Muscle layer of duodenum (tissue), 2 donors: ENCODE data around the gene CACNB4.
"Not testable (repeated sequence)": the region's sequence is repeated elsewhere in the genome, so short reads cannot be mapped to it uniquely, and the experiment has no call there.

Source experiments
- H3K27ac ChIP-seq: one replicate; pipeline ENCODE4 v1.7.0; 2013; ENCODE audit warnings: mild to moderate bottlenecking, low read length
- H3K27me3 ChIP-seq: one replicate; pipeline ENCODE4 v1.7.0; 2013; ENCODE audit warnings: low read depth, mild to moderate bottlenecking, control low read depth, low read length
- H3K36me3 ChIP-seq, 2 donors: one replicate each; pipeline ENCODE4 v1.7.0; 2013; ENCODE audit warnings: low read length in 2 of 2, control low read depth in 1 of 2, mild to moderate bottlenecking in 1 of 2; ENCODE audit not compliant: insufficient read depth in 2 of 2, control insufficient read depth in 1 of 2
- H3K4me1 ChIP-seq, 2 donors: one replicate each; pipeline ENCODE4 v1.7.0; 2013; ENCODE audit warnings: low read length in 2 of 2, mild to moderate bottlenecking in 2 of 2, control low read depth in 1 of 2, moderate library complexity in 1 of 2; ENCODE audit not compliant: insufficient read depth in 2 of 2, control insufficient read depth in 1 of 2
- H3K4me3 ChIP-seq, 2 donors: one replicate each; pipeline ENCODE4 v1.7.0; 2013; ENCODE audit warnings: low read length in 2 of 2, low read depth in 1 of 2, mild to moderate bottlenecking in 1 of 2
- H3K9me3 ChIP-seq, 2 donors: one replicate each; pipeline ENCODE4 v1.7.0; 2013; ENCODE audit warnings: low read length in 2 of 2, control low read depth in 1 of 2, mild to moderate bottlenecking in 1 of 2; ENCODE audit not compliant: control insufficient read depth in 1 of 2
- donor health status: healthy.

Gene CACNB4

DNA sequence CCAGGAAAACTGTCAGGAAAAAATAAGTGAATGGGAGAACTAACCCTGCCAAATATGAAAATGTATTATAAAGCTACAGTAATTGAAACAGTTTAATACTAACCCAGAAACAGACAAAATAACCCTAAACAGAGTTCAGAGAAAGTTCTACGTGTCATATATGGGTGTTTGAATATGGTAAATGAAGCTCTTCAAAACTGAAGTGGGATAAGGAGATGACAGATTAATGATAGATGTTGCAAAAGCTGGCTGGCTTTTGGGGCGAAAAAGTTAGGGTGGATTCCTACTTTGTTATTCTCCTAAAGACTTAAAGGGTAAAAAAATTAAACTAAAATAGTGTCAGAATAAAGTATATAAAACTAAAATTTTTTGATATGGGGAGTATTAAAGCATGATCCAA lies 168.8 kb downstream of the CACNB4 start:
- Histone ChIP-seq H3K27ac (no peak overlapping the region), H3K4me1 (peaks cover 0 to 7% of the 10 kb centered on the region in 2 donors), H3K36me3 (no peaks in the 10 kb centered on the region), H3K4me3 (no peak overlapping the region), H3K27me3 (no peaks in the 10 kb centered on the region), H3K9me3 (no peaks in the 10 kb centered on the region)

DNA sequence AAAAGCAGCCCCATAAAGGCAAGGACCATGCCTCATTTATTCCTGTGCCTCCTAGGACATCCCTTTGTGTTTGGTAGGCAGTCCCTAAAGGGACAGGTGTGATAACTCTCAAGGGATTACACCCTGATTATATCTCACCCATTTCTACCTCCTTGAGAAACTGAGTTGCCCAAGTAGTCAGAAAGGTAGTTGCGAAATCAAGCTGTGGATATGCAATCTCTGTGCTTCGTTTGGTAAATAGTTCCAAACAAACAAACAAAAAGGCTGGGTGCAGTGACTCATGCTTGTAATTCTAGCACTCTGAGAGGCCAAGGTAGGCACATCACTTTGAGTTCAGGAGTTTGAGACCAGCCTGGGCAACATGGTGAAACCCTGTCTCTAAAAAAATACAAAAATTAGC lies 170.5 kb downstream of the CACNB4 start:
- Histone ChIP-seq H3K27ac (no peak overlapping the region), H3K9me3 (no peaks in the 10 kb centered on the region), H3K4me1 (peaks cover 0 to 11% of the 10 kb centered on the region in 2 donors), H3K27me3 (no peaks in the 10 kb centered on the region), H3K36me3 (no peaks in the 10 kb centered on the region), H3K4me3 (no peak overlapping the region)

DNA sequence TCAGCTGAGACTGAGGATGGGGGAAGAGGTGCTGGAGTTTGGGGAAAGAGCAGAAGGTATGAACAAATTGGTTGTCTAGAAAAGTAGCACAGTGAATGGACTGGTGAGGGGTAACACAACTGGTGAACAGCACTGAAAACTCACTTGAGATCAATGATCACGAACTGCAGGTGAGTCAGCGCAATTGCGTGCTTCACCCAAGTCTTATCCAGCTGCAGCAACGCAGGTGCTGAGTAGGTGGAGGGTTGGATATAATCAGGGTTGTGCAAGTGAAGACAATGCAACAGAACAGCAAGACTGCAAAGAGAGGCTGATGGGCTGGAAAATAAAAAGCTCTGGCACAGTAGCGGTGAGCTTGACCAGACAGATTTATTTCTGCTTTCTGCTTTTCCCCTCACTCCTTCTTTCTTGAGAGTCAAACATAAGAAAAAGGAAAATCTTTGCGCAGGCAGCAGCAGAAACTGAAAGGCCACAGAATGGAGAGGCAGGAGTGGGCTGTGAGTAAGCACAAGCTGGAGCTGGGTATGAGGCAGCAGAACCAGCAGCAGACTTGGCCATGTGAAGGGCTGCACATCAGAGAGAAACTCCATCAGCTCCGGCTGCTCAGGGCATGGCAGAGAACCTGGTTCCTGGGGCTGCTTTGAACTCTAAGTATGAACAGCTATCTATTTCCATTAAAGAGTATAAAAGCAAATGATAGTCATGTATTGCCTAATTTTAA lies 171.2 kb downstream of the CACNB4 start:
- Histone ChIP-seq H3K27ac (no peak overlapping the region), H3K4me3 (no peak overlapping the region), H3K36me3 (no peaks in the 10 kb centered on the region), H3K9me3 (no peaks in the 10 kb centered on the region), H3K27me3 (no peaks in the 10 kb centered on the region), H3K4me1 (peaks cover 0 to 15% of the 10 kb centered on the region in 2 donors)

DNA sequence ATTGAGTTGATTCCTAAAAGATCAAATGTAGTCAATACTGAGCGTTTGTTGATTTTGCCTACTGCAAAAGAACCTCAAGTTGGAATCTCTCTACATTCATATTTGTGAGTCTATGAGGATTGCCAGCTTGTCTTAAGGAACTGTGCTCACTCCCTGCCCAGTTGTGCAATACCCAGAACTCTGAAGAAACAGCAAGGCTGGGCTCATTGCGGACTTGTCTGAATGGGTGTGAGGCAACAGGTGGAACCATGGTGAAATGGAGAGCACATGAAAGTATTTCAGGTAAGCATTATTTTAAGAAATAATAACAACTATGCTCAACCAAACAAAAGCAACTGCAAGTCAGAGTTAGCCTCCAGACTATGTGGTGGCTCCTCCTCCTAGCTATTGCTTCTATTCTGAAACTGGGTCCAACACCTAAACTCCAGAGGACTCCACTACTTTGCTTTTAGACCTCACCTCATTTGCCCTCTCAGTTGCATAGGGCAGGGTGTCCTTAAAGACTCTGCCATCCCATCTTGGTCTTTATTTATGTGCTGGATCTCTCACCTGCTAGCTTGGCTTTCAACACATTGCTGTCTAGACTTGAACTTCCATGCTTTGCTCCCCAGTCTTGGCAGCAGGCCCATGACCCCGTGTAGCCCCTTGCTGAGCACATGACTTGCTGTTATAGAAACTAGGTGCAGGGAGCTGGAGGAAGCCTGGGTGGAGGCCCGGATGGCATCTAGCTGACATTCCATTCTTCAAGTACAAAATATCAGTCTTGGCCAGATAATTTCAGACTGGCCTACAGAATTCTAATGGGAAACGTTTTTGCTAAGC lies 175.8 kb downstream of the CACNB4 start:
- Histone ChIP-seq H3K4me3 (no peak overlapping the region), H3K4me1 (peaks cover 0 to 10% of the 10 kb centered on the region in 2 donors), H3K9me3 (no peaks in the 10 kb centered on the region), H3K27ac (no peak overlapping the region), H3K27me3 (no peaks in the 10 kb centered on the region), H3K36me3 (no peaks in the 10 kb centered on the region)

DNA sequence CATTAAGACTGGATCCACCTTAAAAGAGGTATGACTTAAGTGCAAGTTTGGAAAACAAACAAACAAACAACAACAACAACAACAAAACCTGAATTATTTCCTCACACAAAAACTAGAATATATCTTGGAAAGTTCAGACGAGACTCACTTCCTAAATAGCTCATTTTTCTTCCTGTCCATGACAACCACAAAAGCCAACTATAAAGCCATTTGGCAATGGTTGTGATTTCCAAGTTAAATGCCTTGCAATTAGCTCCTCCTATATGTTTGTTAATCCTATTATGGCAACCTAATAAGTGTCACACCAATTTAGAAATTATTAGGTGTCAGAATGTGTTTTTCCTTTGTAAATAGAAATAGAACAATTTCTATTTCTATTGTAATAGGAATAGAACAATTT lies 179.1 kb downstream of the CACNB4 start:
- H3K4me3 ChIP-seq = no peak overlapping the region
- H3K36me3 ChIP-seq = no peaks in the 10 kb centered on the region
- no peaks in the 10 kb centered on the region for H3K27me3 ChIP-seq
- no peaks in the 10 kb centered on the region for H3K9me3 ChIP-seq
- H3K4me1 ChIP-seq = peaks cover 0 to 10% of the 10 kb centered on the region in 2 donors
- no peak overlapping the region for H3K27ac ChIP-seq

DNA sequence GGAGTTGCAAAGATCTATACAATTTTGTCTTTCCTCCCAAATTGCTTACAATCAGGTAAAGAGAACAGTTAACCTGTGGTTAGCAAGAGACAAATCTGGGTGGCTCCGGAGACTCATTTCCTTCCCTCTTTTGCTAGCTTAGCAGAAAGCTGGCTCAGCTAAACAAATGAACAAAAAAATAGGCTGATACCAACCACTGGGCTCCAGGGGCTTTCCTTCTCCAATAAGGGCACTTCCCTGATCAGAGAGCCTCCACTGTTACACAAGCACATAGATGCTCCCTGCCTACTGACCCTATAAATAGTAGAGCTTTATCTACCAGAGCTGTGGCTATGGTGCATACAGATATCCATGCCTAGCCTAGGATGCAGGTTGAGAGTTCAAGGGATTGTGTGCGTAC lies 180.5 kb downstream of the CACNB4 start:
- H3K27ac ChIP-seq = no peak overlapping the region
- H3K9me3 ChIP-seq = no peaks in the 10 kb centered on the region
- H3K36me3 ChIP-seq = no peaks in the 10 kb centered on the region
- H3K4me1 ChIP-seq = peaks cover 0 to 6% of the 10 kb centered on the region in 2 donors
- H3K27me3 ChIP-seq = no peaks in the 10 kb centered on the region
- no peak overlapping the region for H3K4me3 ChIP-seq

DNA sequence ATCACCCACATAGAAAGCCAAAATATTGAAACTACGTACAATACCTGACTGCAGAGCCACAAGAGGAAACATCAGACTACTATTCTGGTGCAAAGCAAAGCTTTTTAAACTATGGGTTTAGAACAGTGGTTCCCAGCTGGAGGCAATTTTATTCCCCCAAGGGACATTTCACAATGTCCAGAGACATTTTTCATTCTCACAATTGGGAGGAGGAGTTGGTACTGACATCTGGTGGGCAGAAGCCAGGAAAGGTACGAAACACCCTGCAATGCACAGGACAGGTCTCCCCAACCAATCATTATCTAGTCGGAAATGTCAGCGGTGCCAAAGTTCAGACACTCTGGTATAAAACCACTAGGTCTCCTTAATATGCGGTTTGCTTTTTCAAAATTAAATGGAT lies 182.2 kb downstream of the CACNB4 start:
- Histone ChIP-seq H3K27ac (no peak overlapping the region), H3K4me1 (peaks cover 0 to 3% of the 10 kb centered on the region in 2 donors), H3K27me3 (no peaks in the 10 kb centered on the region), H3K4me3 (no peak overlapping the region), H3K9me3 (no peaks in the 10 kb centered on the region), H3K36me3 (no peaks in the 10 kb centered on the region)

DNA sequence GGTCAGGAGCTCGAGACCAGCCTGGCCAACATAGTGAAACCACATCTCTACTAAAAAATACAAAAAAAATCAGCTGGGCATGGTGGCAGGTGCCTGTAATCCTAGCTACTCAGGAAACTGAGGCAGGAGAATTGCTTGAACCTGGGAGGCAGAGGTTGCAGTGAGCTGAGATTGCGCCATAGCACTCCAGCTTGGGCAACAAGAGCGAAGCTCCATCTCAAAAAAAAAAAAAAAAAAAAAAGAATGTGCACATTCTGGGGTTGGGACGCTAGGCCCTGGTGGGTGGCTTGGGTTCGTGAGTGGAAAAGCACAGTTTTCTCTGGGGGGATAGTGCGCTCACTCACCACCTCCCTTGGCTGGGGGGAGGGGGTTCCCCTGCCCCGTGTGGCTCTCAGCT lies 183.2 kb downstream of the CACNB4 start:
- H3K27ac ChIP-seq, H3K27me3 ChIP-seq, H3K9me3 ChIP-seq, H3K36me3 ChIP-seq, H3K4me3 ChIP-seq, H3K4me1 ChIP-seq: not testable (repeated sequence)

DNA sequence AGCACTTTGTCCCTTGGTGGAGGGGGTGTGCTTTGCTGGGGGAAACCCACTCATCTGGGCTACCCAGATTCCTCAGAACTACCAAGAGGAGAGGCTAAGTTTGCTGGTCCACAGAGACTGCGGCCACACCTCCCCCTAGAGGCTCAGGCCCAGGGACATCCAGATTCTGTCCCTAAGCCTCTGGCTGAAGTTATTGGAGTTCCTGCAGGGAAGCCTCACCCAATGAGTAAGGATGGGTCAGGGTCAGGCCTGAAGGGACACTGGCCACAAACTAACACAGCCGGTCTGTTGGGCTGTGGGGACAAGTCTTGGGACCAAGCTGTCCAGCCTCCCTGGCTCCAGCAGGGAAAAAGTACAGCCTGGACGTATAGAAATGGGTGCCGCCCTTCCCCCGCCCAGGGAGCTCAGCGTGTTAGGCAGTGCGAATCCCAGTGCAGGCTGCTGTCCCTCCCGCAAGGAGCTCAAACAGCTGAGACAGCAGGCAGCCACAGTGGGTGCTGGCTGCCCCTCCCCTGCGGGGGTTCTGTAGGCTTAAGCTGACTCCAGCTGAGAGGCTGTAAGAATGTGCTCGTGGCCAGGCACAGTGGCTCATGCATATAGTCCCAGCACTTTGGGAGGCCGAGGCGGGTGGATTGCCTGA lies 183.7 kb downstream of the CACNB4 start:
- Histone ChIP-seq H3K9me3 (no peaks in the 10 kb centered on the region), H3K4me1 (peaks cover 0 to 3% of the 10 kb centered on the region in 2 donors), H3K27ac (no peak overlapping the region), H3K36me3 (no peaks in the 10 kb centered on the region), H3K27me3 (no peaks in the 10 kb centered on the region), H3K4me3 (no peak overlapping the region)

DNA sequence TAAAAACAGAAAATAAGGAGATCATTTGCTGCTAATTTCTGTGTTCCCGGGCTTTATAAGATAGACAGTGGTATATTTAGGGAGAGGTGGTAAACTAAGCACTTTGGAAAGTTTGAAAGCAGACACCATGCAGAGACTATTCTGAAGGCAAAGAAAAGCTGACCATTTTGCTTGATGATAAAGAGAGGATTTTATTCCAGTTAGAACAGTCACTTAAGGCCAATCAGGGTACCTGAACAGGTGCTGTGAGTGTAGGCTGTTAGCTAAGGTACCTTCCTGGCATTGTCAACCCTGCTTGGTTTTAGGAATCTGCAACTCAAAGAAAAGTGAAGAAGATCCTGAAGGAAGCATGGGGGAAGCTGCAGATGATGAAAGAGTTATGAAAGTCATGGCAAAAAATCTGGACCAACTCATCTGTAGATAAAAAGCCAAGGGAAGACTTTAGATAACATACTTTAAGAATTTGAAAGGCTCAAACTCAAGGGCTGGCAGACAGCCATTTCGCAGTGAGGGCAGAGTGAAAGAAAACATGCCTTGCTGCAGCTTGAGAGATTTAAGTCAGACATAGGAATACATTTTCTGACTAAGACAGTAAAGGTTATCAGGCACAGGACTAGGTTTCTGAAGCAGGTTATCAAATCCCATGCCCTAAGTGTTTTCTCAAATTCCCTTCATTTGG lies 190.5 kb downstream of the CACNB4 start:
- H3K4me3 ChIP-seq = no peak overlapping the region
- H3K36me3 ChIP-seq = no peaks in the 10 kb centered on the region
- H3K27ac ChIP-seq = no peak overlapping the region

More for the DNA sequence above, 190.5 kb downstream of the CACNB4 start:
- Histone ChIP-seq H3K9me3 (no peaks in the 10 kb centered on the region), H3K27me3 (no peaks in the 10 kb centered on the region), H3K4me1 (no peaks in the 10 kb centered on the region)
